HepG2 (cell line): ENCODE results near the gene CHKB. TPM values are rescaled to one million over a fixed set of nuclear protein-coding genes. Genes with fewer than 3 reads are reported as not detected.
A peak's percentile ranks its signal among the peaks of the same experiment; 100 is the strongest.

ENCODE experiments used
- ATF4 ChIP-seq, 2 experiments: fragments of 450-650 bp in 1 of 2; sonication (generic) in 1 of 2; formaldehyde crosslinking; IDR thresholded peaks; 2 replicates each; pipeline versions ENCODE4 v1.5.0 to v1.8.0; 2020 to 2022; ENCODE audit warnings: mild to moderate bottlenecking in 1 of 2, missing genetic modification reagents in 1 of 2
- ATF7-NPFF ChIP-seq: sonication (generic); formaldehyde crosslinking; IDR thresholded peaks from 2 replicates; pipeline ENCODE4 v1.8.1; 2023; ENCODE audit warnings: mild to moderate bottlenecking, low read depth, missing genetic modification reagents, moderate library complexity
- KLF11 ChIP-seq: IDR thresholded peaks from 2 replicates; pipeline ENCODE4 v1.6.1; 2016; ENCODE audit warnings: missing compliant biosample characterization
- POGZ ChIP-seq: sonication (generic); formaldehyde crosslinking; IDR thresholded peaks from 2 replicates; pipeline ENCODE4 v1.4.0; 2020; ENCODE audit warnings: mild to moderate bottlenecking, missing genetic modification reagents
- REST ChIP-seq, 2 experiments: IDR thresholded peaks; 2 replicates each; pipeline ENCODE4 v1.6.1; 2011 to 2012; ENCODE audit warnings: low read length in 2 of 2, borderline replicate concordance in 1 of 2, low read depth in 1 of 2, mild to moderate bottlenecking in 1 of 2, moderate library complexity in 1 of 2
- SETDB1 ChIP-seq: sonication (generic); formaldehyde crosslinking; IDR thresholded peaks from 2 replicates; pipeline ENCODE4 v1.5.1; 2020; ENCODE audit warnings: missing genetic modification reagents, mild to moderate bottlenecking, borderline replicate concordance
- SOX13 ChIP-seq, 3 experiments: fragments of 450-650 bp in 1 of 3; sonication (generic) in 1 of 3; formaldehyde crosslinking in 1 of 3; IDR thresholded peaks in 2 of 3; conservative IDR thresholded peaks in 1 of 3; 2 replicates each; pipeline versions ENCODE4 v1.5.0 to v1.6.1; 2016 to 2020; ENCODE audit warnings: antibody characterized with exemption in 1 of 3, mild to moderate bottlenecking in 1 of 3, missing compliant biosample characterization in 1 of 3, missing genetic modification reagents in 1 of 3, moderate library complexity in 1 of 3
- TBX3 ChIP-seq: fragments of 450-650 bp; IDR thresholded peaks from 2 replicates; pipeline ENCODE4 v1.6.1; 2017; ENCODE audit warnings: antibody characterized with exemption, mild to moderate bottlenecking, inconsistent platforms, borderline replicate concordance
- TERF1 ChIP-seq: sonication (generic); formaldehyde crosslinking; IDR thresholded peaks from 2 replicates; pipeline ENCODE4 v1.8.0; 2022; ENCODE audit warnings: mild to moderate bottlenecking, missing genetic modification reagents, moderate library complexity
- ZBTB10 ChIP-seq: sonication (generic); formaldehyde crosslinking; IDR thresholded peaks from 2 replicates; pipeline ENCODE4 v1.4.0; 2020; ENCODE audit warnings: missing genetic modification reagents, borderline replicate concordance
- ZBTB25 ChIP-seq: IDR thresholded peaks from 2 replicates; pipeline ENCODE4 v1.6.1; 2018; ENCODE audit warnings: missing genetic modification reagents
- ZNF282 ChIP-seq: fragments of 450-650 bp; IDR thresholded peaks from 2 replicates; pipeline ENCODE4 v1.6.1; 2018; ENCODE audit not compliant: partially characterized antibody
- ZNF354B ChIP-seq: sonication (generic); formaldehyde crosslinking; IDR thresholded peaks from 2 replicates; pipeline ENCODE4 v1.8.0; 2022; ENCODE audit warnings: mild to moderate bottlenecking, missing genetic modification reagents
- ZNF446 ChIP-seq: sonication (generic); formaldehyde crosslinking; IDR thresholded peaks from 2 replicates; pipeline ENCODE4 v1.5.0; 2020; ENCODE audit warnings: mild to moderate bottlenecking, missing genetic modification reagents
- ZNF766 ChIP-seq: sonication (generic); formaldehyde crosslinking; IDR thresholded peaks from 2 replicates; pipeline ENCODE4 v1.5.0; 2020; ENCODE audit warnings: missing genetic modification reagents, borderline replicate concordance
- ZNF83 ChIP-seq: sonication (generic); formaldehyde crosslinking; IDR thresholded peaks from 2 replicates; pipeline ENCODE4 v1.4.0; 2020; ENCODE audit warnings: missing genetic modification reagents, mild to moderate bottlenecking, borderline replicate concordance
- ZSCAN20 ChIP-seq: sonication (generic); formaldehyde crosslinking; IDR thresholded peaks from 2 replicates; pipeline ENCODE4 v1.4.0; 2020; ENCODE audit warnings: missing genetic modification reagents, mild to moderate bottlenecking, borderline replicate concordance
- polyA plus RNA-seq, 8 experiments: library from polyadenylated mRNA; depleted of rRNA in 3 of 8; stranded (reverse) in 7 of 8; unstranded in 1 of 8; fragments of >200 nt; fragmentation: Illumina TruSeq in 4 of 8; extraction: Trizol in 4 of 8; gene quantifications; 2 replicates each; pipeline versions ENCODE4 v1.2.1 to v1.2.3, GENCODE V29; 2011 to 2016; ENCODE audit warnings: low read depth in 4 of 8, missing spikeins in 1 of 8, mixed read lengths in 1 of 8; ENCODE audit not compliant: insufficient read depth in 1 of 8
- total RNA-seq, 5 experiments: library from RNA; depleted of rRNA; stranded (reverse); fragments of >200 nt; fragmentation: Illumina TruSeq; extraction: Trizol; gene quantifications; 2 replicates each; pipeline ENCODE4 v1.2.3, GENCODE V29; 2016; ENCODE audit warnings: low read depth in 1 of 5

CHKB gene
- total and polyA plus RNA-seq, 2 of the 13 experiments (the other 11 are each of a cell fraction or from before 2014, with no cell fraction given): 24.5 to 42.7 TPM

GRCh38 chr22:50562523-50563412 lies 19.9 kb downstream of the CHKB start, which contains the start of gene SYCE3 (continued):
- TF ChIP-seq TERF1 (CRISPR knock-in tag): no peak
- TF ChIP-seq ZNF354B (CRISPR knock-in tag): no peak
- no peak for TF ChIP-seq ZSCAN20
- TF ChIP-seq ZNF83 (CRISPR knock-in tag): no peak
- no peak for TF ChIP-seq ZNF766 (CRISPR knock-in tag)
- no peak for TF ChIP-seq SOX13 (IDR thresholded peaks at IDR 0.05)
- TF ChIP-seq SOX13 (CRISPR knock-in tag; conservative IDR thresholded peaks at IDR 0.05 in 1 of 2, IDR thresholded peaks at IDR 0.05 in 1 of 2): 0 out of 4 replicates have a peak, but pooled peaks of 1 of the 2 experiments have one; percentile 20
- TF ChIP-seq ZBTB25 (CRISPR knock-in tag): peak; percentile 43; the same call in 1 of the 2 replicates
- TF ChIP-seq ATF4 (CRISPR knock-in tag; IDR thresholded peaks at IDR 0.05): no peak
- TF ChIP-seq ZNF282: no peak
- no peak for TF ChIP-seq ZBTB10 (CRISPR knock-in tag)
- no peak for TF ChIP-seq REST (IDR thresholded peaks at IDR 0.05; ENCODE audit: borderline replicate concordance in 1 of 2, low read depth in 1 of 2, low read length in 2 of 2)
- TF ChIP-seq POGZ: no peak
- no peak for TF ChIP-seq TBX3
- no peak for TF ChIP-seq ZNF446 (CRISPR knock-in tag)
- TF ChIP-seq ATF7-NPFF (CRISPR knock-in tag): peak; percentile 62; the same call in 1 of the 2 replicates
- TF ChIP-seq KLF11 (CRISPR knock-in tag): no peak
- TF ChIP-seq SETDB1: no peak
